ENCODE measurements around the gene SCIN. TPM values are rescaled to one million over a fixed set of nuclear protein-coding genes. Genes with fewer than 3 reads are reported as not detected.

The SCIN gene
- total and polyA plus RNA-seq, 2 donors (not counting 1 experiment from before 2014, with no cell fraction given): 0.49 to 0.97 TPM

- H2AFZ ChIP-seq (ENCODE audit: insufficient read depth, low read depth, low read length, poor library complexity, severe bottlenecking): no peak overlapping the region
- H3K27me3 Mint-ChIP-seq: peaks cover 4% of the 10 kb centered on the region
- no peak overlapping the region for H3K4me3 Mint-ChIP-seq
- CTCF ChIA-PET: no interaction called here
- H3K27ac ChIP-seq (ENCODE audit: low read length in 2 of 2): no peak overlapping the region
- no peak overlapping the region for H3K27ac Mint-ChIP-seq
- ATAC-seq (ENCODE audit: low read depth): no peak
- H4K20me1 ChIP-seq (ENCODE audit: control insufficient read depth, insufficient read depth, low read length, poor library complexity, severe bottlenecking): no peaks in the 10 kb centered on the region
- no peaks in the 10 kb centered on the region for H3K9me3 ChIP-seq (ENCODE audit: control extremely low read depth in 1 of 3, control insufficient read depth in 2 of 3, insufficient read depth in 1 of 3, low read length in 2 of 3)
- no peaks in the 10 kb centered on the region for H3K4me1 ChIP-seq (ENCODE audit: control insufficient read depth in 2 of 2, insufficient read depth in 2 of 2, low read length in 2 of 2)
- no peaks in the 10 kb centered on the region for H3K79me2 ChIP-seq (ENCODE audit: control insufficient read depth, insufficient read depth, low read length)
- H3K27me3 ChIP-seq (replicated peaks in 1 of 4; ENCODE audit: control extremely low read depth in 1 of 4, control insufficient read depth in 3 of 4, insufficient read depth in 4 of 4, low read length in 3 of 4): no peaks in the 10 kb centered on the region
- no peaks in the 10 kb centered on the region for H3K4me1 Mint-ChIP-seq
- H3K4me3 ChIP-seq (ENCODE audit: control extremely low read depth in 1 of 5, extremely low read depth in 1 of 5, insufficient read depth in 1 of 5, low read depth in 2 of 5, low read length in 4 of 5): no peak overlapping the region
- H3K9ac ChIP-seq (ENCODE audit: low read length): no peak overlapping the region
- no peaks in the 10 kb centered on the region for H3K9me3 Mint-ChIP-seq (ENCODE audit: insufficient read depth)
- H3K36me3 ChIP-seq (replicated peaks in 1 of 2; ENCODE audit: control extremely low read depth in 1 of 2, control insufficient read depth in 1 of 2, extremely low read depth in 1 of 2, insufficient read depth in 2 of 2, low read length in 1 of 2): no peaks in the 10 kb centered on the region
- POLR2A ChIA-PET: no interaction called here
- no peak overlapping the region for H3K4me2 ChIP-seq (replicated peaks; ENCODE audit: low read depth, low read length, poor library complexity, severe bottlenecking)
- no peak for DNase-seq
- intact Hi-C loops (cut with micrococcal nuclease): no loop called here
- TF ChIP-seq EZH2 (IDR thresholded peaks at IDR 0.05; ENCODE audit: borderline replicate concordance, insufficient read depth, low read depth, low read length, poor library complexity, severe bottlenecking) (no peak), CTCF (IDR thresholded peaks at IDR 0.05) (no peak)
Observed at GRCh38 chr7:12620371-12620770, 49.9 kb downstream of the SCIN start.

- ChIA-PET POLR2A (no interaction called here), CTCF (interaction anchor here (1.6 to 1.9 kb wide), 2 partner anchors 13 to 16 kb away, joined by 4 to 9 read pairs; no protein-coding TSS in a partner anchor)
- no peak overlapping the region for H3K4me2 ChIP-seq (replicated peaks; ENCODE audit: low read depth, low read length, poor library complexity, severe bottlenecking)
- intact Hi-C loops (cut with micrococcal nuclease): no loop called here
- H3K27ac ChIP-seq (ENCODE audit: low read length in 2 of 2): no peak overlapping the region
- Mint-ChIP-seq H3K27ac (no peak overlapping the region), H3K4me1 (no peaks in the 10 kb centered on the region), H3K4me3 (no peak overlapping the region), H3K27me3 (peaks cover 20% of the 10 kb centered on the region), H3K9me3 (ENCODE audit: insufficient read depth) (no peaks in the 10 kb centered on the region)
- H3K9ac ChIP-seq (ENCODE audit: low read length): no peak overlapping the region
- TF ChIP-seq CTCF (IDR thresholded peaks at IDR 0.05) (no peak), EZH2 (IDR thresholded peaks at IDR 0.05; ENCODE audit: borderline replicate concordance, insufficient read depth, low read depth, low read length, poor library complexity, severe bottlenecking) (no peak)
- no peaks in the 10 kb centered on the region for H3K4me1 ChIP-seq (ENCODE audit: control insufficient read depth in 2 of 2, insufficient read depth in 2 of 2, low read length in 2 of 2)
- no peaks in the 10 kb centered on the region for H3K36me3 ChIP-seq (replicated peaks in 1 of 2; ENCODE audit: control extremely low read depth in 1 of 2, control insufficient read depth in 1 of 2, extremely low read depth in 1 of 2, insufficient read depth in 2 of 2, low read length in 1 of 2)
- H3K4me3 ChIP-seq (ENCODE audit: control extremely low read depth in 1 of 5, extremely low read depth in 1 of 5, insufficient read depth in 1 of 5, low read depth in 2 of 5, low read length in 4 of 5): no peak overlapping the region
- H3K9me3 ChIP-seq (ENCODE audit: control extremely low read depth in 1 of 3, control insufficient read depth in 2 of 3, insufficient read depth in 1 of 3, low read length in 2 of 3): no peaks in the 10 kb centered on the region
- peaks cover 0 to 4% (median 0%) of the 10 kb centered on the region in 4 experiments for H3K27me3 ChIP-seq (replicated peaks in 1 of 4; ENCODE audit: control extremely low read depth in 1 of 4, control insufficient read depth in 3 of 4, insufficient read depth in 4 of 4, low read length in 3 of 4)
- H3K79me2 ChIP-seq (ENCODE audit: control insufficient read depth, insufficient read depth, low read length): no peaks in the 10 kb centered on the region
- DNase-seq (no peak), ATAC-seq (ENCODE audit: low read depth) (no peak)
- no peak overlapping the region for H2AFZ ChIP-seq (ENCODE audit: insufficient read depth, low read depth, low read length, poor library complexity, severe bottlenecking)
- H4K20me1 ChIP-seq (ENCODE audit: control insufficient read depth, insufficient read depth, low read length, poor library complexity, severe bottlenecking): no peaks in the 10 kb centered on the region
Observed at GRCh38 chr7:12623223-12623622, 52.7 kb downstream of the SCIN start.
